ENCODE data around the gene PXDN.

PXDN gene

GRCh38 chr2:1617425-1618021, 126.8 kb downstream of the PXDN start:
- no peak for DNase-seq

DNA sequence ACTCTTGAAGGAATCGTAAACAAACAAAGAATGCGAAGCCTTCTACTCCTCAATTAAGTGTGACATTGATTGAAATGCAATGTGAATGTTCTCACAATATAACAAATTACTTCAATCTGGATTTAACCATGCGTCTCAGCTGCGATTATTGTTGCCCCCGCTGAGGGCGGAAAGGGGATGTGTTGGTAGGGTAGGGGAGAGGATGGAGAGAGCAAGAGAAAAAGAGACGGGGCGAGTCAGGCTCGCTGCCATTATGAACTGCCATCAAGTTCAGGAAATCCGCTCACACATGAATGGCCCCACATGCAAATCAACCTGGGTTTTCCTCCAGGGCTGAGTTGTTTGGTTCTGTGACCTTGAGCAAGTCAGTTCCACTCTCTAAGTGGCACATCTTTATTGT, 129.8 kb downstream of the PXDN start:
- DNase-seq, result no peak

DNA sequence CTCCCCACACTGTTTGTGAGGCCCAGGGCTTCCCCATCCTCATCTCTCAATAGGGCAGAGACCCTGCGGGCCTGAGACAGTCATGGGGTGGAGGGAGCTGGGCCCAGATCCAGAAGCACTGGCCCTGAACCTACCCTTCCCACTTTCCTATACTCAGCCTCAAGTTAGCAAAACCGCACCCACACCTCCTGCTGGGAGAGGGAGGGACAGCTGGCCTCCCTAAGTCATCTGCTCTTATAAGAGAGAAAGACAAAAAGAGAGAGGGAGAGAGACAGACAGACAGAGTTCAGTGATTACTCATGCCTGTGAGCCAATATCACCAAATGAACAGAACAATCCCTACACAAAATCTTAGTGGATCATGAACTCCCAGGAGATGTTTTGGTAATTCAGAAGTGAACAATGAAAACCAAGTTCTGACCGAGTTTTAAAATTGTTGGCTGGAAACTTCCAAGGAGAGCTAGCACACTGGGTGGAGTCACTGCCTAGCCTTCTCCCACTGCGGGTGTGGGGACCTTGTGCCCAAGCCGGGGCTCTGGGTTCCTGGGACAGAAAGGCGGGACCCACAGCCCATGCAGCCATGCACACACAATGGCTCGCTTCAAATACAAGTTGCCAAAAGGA, 130.5 kb downstream of the PXDN start:
- DNase-seq, result no peak

- DNase-seq, result no peak
Measured at GRCh38 chr2:1613078-1613445, 131.3 kb downstream of the PXDN start.

- DNase-seq, result no peak
Measured at GRCh38 chr2:1612391-1613077, 131.8 kb downstream of the PXDN start.

- DNase-seq, result no peak
Measured at GRCh38 chr2:1611886-1612285, 132.4 kb downstream of the PXDN start.

DNA sequence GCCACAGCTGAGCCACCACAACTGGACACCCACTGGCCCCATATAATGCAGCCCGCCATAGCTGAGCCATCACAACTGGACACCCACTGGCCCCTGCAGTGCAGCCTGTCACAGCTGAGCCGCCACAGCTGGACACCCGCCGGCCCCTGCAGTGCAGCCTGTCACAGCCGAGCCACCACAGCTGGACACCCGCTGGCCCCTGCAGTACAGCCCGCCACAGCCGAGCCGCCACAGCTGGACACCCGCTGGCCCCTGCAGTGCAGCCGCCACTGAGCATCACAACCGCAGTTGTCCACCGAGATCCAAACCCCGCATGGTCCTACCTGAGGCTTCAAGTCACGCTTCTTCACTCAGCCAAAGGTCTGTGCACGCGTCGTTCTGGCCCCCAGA, 134.2 kb downstream of the PXDN start:
- no peak for DNase-seq

GRCh38 chr2:1609485-1610095, 134.7 kb downstream of the PXDN start:
- no peak for DNase-seq

GRCh38 chr2:1609040-1609439, 135.3 kb downstream of the PXDN start:
- no peak for DNase-seq

- DNase-seq, result no peak
Measured at GRCh38 chr2:1607971-1608688, 136.2 kb downstream of the PXDN start.

- DNase-seq, result no peak
Measured at GRCh38 chr2:1607236-1607920, 136.9 kb downstream of the PXDN start.

DNA sequence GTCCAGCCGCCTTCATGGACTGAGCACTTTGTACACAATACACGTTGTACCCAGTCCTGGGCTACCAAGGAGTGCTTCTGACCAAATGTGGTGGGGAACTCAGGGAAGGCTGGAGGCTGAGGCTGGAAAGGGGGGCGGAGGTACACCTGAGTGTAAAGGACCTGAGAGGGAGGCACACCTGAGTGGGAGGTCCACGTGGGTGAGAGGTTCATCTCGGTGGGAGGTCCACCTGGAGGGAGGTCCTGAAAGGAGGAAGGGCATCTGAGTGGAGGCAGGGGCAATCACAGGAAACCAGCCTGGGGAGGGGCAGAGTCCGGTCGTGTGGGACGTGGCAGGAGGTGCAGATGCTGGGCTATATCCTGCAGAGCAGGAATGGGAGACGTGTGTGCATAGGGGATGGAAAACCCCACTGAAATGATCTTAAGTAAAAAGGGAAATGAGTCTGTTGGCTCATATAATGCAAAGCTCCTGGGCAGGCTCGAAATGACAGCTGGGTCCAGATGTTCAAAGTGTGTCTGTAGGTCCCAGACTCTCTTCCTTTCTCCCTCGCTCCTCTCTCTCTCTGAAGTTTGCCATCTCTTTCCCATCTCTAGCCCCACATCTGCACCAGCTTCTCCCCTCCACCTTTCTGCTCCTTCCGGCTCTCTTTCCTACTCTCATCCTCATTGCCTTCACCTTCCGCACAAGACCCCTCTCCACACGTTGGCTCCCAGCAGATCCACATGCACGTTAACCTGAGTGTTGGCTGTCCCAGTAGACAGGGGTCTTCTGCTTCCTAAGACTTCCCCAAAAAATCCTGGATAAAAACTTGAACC, 137.7 kb downstream of the PXDN start:
- DNase-seq, result no peak

DNA sequence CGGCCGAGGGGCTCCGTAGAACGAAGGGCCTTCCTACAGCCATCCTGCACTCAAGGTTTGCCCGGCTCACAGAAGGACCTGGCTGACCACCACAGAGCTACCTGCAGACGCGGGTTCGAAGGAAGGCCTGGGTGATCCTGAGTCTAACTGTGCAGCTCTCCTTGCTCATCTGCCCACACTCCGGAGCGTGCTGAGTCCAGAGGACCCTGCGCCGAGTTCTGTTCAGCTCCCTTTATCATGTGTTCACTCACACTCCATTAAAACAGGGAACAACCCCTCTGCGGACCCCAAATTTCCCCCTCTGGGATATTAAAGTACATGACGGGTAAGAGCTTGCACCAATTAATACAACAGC, 138.3 kb downstream of the PXDN start:
- no peak for DNase-seq

DNA sequence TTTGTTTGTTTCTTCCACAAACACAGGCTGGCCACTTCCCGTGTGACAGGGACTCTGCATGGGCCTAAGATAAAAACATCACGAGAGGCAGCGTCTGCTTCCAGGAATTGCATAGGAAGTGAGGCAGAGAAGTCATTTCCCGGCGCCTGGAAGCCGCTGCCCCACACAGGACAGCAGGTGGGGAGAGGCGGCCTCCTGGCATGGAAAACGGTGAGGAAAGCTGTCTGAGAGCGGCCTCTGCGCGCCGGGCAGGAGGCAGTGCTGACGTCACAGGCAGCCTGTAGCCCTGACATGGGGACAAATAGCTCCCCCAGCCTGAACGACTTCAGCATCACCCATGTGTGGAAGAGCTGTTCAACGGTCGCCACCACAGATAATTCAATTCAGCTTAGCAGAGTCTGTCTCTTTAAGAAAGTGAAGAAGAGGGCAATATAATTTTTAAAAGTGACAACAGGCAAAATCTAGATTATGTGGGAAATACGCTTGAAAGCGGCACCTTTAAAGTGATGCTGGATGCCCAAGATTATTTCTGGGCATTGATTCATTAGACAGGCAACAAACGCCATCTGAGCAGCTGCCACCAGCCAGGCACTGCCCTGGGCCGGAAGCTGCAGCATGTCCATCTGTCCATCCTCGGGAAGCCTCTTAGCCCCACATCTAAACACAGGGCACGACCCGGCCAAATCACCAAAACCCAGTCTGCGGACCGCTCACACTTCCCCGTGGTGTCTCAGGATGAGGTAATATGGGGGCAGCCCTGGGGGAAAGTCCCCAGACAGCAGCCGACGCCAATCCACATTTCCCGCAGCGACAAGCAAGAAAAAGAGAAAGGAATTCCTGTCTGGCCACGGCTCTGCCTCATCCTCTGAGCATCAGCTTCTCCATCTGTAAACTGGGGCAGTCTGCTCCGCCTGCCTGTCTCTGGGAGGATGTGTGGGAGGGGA, 138.9 kb downstream of the PXDN start:
- no peak for DNase-seq

GRCh38 chr2:1603521-1603920, 140.8 kb downstream of the PXDN start:
- no peak for DNase-seq

DNA sequence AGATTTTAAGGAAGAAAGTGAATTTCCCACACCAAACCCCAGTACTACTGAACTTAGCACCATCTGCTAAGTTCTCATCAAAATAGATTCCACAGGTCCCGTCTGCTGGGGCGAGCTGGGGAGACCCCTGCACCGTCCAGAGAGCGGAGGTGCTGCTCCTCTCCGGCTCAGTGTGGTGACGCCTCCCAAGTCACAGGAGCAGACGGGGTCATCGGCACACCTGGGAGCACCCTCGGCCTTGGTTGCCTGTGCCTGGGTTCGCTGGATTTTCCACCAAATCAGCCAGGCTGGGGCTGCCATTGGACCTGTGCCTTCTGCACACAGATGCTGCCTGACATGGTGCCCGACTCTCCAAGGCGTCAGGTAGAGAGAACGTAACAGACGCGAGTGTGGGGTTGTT, 141.3 kb downstream of the PXDN start:
- no peak for DNase-seq

GRCh38 chr2:1602278-1603010, 141.9 kb downstream of the PXDN start:
- no peak for DNase-seq

DNA sequence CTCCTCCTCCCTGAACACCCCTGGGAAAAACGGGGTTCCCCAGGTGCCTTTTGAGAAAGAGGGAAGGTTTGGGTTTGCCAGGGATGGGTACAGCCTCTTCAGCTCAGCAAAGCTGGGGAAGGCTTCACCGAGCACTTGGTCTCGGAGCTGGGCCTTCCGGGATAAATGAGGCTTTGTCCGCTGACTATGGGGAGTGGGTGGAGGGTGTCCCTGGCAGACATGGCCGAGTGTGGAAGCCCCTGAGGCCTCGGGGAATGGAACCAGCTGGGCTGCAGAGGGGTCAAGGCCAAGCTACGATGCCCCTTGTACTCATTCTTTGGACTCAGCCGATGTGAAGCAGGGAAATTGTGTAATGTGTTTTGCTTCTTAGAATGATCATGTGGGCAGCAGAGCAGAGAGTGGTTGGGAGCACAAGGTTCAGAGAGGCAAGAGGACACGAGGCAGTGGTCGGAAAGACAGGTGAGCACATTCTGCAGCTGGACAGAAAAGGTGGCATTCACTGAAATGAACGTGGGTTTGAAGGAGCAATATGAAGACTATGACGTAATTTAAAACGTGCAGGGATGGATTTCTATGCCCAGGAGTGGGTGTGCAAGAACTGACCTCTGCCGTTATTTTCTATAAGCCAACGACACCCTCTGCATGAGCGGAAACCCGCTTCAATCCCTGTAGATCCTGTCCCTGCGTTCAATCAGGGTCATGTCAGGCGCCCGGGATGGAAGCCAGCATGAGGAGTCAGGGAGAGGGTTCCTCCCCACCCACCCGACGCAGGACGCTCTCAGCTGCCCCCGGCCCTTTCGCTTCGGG, 142.6 kb downstream of the PXDN start:
- no peak for DNase-seq

All from hypothalamus (tissue), 51 donors.